Thoracic aorta (tissue), 2 donors: ENCODE results near the gene SAP30. TPM values are rescaled to one million over a fixed set of nuclear protein-coding genes. Genes with fewer than 3 reads are reported as not detected.

ENCODE experiments used
- ATAC-seq: fragments of 150-250 bp; one replicate; pipeline ENCODE4 v1.8.0; 2017; ENCODE audit warnings: low read depth; ENCODE audit not compliant: insufficient number of reproducible peaks, low FRiP score
- DNase-seq: peaks from one replicate; pipeline ENCODE4 v3.0.0-alpha.2; 2020; ENCODE audit warnings: low spot score
- H3K27ac ChIP-seq, 2 donors: fragments of 200-600 bp; sonication (generic); 1 replicate in 1 of 2; 2 replicates in 1 of 2; pipeline ENCODE4 v1.5.1; 2016; ENCODE audit warnings: mild to moderate bottlenecking in 2 of 2, moderate library complexity in 2 of 2
- H3K27me3 ChIP-seq: fragments of 200-600 bp; sonication (generic); replicated peaks from 2 replicates; pipeline ENCODE4 v1.6.0; 2016; ENCODE audit warnings: mild to moderate bottlenecking; ENCODE audit not compliant: insufficient read depth
- H3K36me3 ChIP-seq: fragments of 200-600 bp; sonication (generic); one replicate; pipeline ENCODE4 v1.5.1; 2016
- H3K4me1 ChIP-seq, 2 donors: fragments of 200-600 bp; sonication (generic); 1 replicate in 1 of 2; 2 replicates in 1 of 2; pipeline versions ENCODE4 v1.5.1 to v1.6.0; 2016; ENCODE audit warnings: low read depth in 2 of 2, mild to moderate bottlenecking in 1 of 2; ENCODE audit not compliant: control insufficient read depth in 1 of 2
- H3K4me3 ChIP-seq: fragments of 200-600 bp; sonication (generic); 2 replicates; pipeline ENCODE4 v1.5.1; 2016; ENCODE audit warnings: mild to moderate bottlenecking
- H3K9me3 ChIP-seq: fragments of 200-600 bp; sonication (generic); 2 replicates; pipeline ENCODE4 v1.5.1; 2016
- total RNA-seq, 2 donors: library from RNA; depleted of rRNA; stranded (reverse); fragments of >200 nt; gene quantifications; one replicate each; pipeline versions ENCODE4 v1.1.0 to v1.2.3, GENCODE V29; 2016
- TF ChIP-seq, protein P1 (sequence below): fragments of 200-600 bp; sonication (generic); IDR thresholded peaks from one replicate; pipeline ENCODE4 v1.5.1; 2019; ENCODE audit warnings: antibody characterized with exemption

SAP30 gene
- total RNA-seq, 2 donors from 2014 or later = 56.9 to 61.7 TPM

DNA sequence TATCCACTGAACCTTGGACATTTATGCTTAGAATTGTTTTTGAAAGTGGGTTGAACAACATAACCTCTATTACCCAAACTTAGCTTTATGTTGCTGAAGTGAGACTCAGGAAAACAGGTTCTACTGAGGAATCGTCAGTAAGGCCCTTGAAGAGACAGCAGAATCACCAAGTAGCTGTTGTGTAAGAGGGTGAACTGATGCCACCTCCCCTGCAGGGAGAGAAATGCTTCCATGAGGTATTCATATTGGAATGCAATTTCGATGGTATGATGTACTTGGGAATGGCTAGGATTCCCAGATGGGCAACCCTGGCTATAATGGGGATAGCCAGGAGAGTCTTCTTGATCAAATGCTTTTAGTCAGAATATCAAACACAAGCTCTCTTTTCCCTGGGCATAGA lies 32.3 kb downstream of the SAP30 start:
- ATAC-seq = no peak
- DNase-seq = no peak

DNA sequence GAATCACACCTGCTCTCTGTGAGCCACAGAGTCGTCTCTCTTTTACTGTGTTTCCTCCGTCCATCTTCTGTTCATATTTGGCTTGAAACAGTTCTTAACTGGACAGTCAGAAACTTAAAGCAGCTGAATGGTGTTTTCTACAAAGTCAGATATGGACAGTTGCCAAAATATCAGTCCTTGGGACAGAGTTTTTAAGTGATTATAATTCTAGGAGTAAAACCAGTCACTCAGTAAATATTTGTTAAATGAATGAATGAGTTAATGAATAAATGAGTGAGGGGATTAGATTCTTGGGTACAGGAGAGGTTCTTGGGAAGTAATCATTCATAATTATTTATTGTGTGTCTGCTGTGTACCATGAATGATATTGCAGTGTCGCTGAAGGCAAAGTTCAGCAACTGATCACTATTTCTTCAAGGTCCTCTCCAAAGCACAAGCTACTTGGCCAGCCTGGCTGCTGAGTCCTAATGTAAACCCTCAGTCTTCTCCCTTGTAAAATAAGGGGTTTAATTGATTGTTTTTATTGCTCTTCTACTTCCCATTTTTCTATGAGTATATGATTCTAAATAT lies 33.6 kb downstream of the SAP30 start:
- Histone ChIP-seq H3K4me1 (peaks cover 0 to 29% of the 10 kb centered on the region in 2 donors), H3K27me3 (no peaks in the 10 kb centered on the region), H3K9me3 (no peaks in the 10 kb centered on the region), H3K36me3 (no peaks in the 10 kb centered on the region), H3K4me3 (no peak overlapping the region), H3K27ac (peak overlapping the region; percentile 7 to 51)
- ATAC-seq (no peak), DNase-seq (no peak)
- TF ChIP-seq, protein P1, sequence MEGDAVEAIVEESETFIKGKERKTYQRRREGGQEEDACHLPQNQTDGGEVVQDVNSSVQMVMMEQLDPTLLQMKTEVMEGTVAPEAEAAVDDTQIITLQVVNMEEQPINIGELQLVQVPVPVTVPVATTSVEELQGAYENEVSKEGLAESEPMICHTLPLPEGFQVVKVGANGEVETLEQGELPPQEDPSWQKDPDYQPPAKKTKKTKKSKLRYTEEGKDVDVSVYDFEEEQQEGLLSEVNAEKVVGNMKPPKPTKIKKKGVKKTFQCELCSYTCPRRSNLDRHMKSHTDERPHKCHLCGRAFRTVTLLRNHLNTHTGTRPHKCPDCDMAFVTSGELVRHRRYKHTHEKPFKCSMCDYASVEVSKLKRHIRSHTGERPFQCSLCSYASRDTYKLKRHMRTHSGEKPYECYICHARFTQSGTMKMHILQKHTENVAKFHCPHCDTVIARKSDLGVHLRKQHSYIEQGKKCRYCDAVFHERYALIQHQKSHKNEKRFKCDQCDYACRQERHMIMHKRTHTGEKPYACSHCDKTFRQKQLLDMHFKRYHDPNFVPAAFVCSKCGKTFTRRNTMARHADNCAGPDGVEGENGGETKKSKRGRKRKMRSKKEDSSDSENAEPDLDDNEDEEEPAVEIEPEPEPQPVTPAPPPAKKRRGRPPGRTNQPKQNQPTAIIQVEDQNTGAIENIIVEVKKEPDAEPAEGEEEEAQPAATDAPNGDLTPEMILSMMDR = no peak

More for the DNA sequence above, 32.3 kb downstream of the SAP30 start:
- H3K27ac ChIP-seq = peak overlapping the region; percentile 29 to 51
- no peaks in the 10 kb centered on the region for H3K9me3 ChIP-seq
- no peak overlapping the region for H3K4me3 ChIP-seq
- H3K27me3 ChIP-seq = no peaks in the 10 kb centered on the region
- peaks cover 0 to 36% of the 10 kb centered on the region in 2 donors for H3K4me1 ChIP-seq
- TF ChIP-seq, protein P1 = no peak
- no peaks in the 10 kb centered on the region for H3K36me3 ChIP-seq

DNA sequence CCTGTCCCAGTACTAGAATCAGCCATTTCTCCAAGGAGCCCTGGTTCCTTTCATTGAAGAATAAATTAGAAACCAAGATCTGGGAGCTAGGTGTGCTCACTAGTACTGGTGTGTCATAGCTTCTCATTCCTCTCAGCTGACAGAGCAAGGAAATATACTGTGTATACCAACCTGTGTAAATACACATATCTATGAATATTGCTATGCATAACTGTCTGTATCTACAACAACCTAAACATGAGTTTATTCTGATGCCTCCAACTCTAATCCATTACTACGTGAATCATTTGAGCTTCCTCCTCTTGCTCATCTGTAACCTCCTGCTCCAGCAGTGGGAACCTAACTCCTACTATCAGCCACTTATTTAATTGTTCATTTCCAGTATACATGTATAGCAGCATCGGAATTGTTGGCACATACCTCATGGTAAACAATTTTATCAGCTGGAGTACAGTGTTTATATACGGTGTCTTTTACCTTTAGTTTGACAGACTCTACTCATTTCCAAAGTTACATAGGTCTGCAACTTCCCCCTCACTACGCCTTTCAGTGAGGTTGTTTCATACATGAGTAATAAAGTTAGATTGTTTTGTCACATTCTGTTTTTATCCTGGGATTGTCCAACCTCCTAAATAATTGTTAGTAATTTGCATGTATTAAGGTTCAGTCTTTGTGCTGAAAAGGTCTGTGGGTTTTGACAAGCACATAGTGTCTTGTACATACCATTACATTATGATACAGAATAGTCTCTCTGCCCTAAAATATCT lies 35.3 kb downstream of the SAP30 start:
- Histone ChIP-seq H3K27me3 (no peaks in the 10 kb centered on the region), H3K9me3 (no peaks in the 10 kb centered on the region), H3K4me3 (no peak overlapping the region), H3K27ac (no peak overlapping the region), H3K36me3 (no peaks in the 10 kb centered on the region), H3K4me1 (peaks cover 0 to 34% of the 10 kb centered on the region in 2 donors)
- ATAC-seq = no peak
- TF ChIP-seq, protein P1 = no peak
- DNase-seq = no peak

DNA sequence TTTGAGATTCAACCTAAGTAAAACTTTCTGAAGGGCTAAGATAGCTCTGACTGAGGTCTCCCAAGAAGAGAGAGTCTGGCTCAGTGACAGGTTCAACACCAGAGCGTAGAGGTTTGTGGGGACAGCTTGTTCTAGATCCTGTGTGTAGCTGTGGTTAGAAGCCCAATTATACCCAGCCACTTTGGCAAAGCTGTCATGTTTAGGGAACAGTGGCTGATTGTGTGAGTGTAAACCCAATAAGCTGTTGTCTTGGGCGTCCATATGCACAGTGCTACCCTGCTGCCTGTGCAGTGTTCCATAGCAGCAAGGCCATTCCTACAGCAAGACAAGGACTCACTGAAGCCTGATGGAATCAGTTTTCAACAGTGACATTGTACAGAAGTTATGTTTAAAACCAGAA lies 39.3 kb downstream of the SAP30 start:
- H3K27ac ChIP-seq = peak overlapping the region in 1 of 2 donors; percentile 32
- no peak overlapping the region for H3K4me3 ChIP-seq
- ATAC-seq (no peak), DNase-seq (no peak)
- no peaks in the 10 kb centered on the region for H3K9me3 ChIP-seq
- TF ChIP-seq, protein P1 = no peak
- H3K27me3 ChIP-seq = no peaks in the 10 kb centered on the region
- H3K4me1 ChIP-seq = peaks cover 0 to 15% of the 10 kb centered on the region in 2 donors
- H3K36me3 ChIP-seq = no peaks in the 10 kb centered on the region

DNA sequence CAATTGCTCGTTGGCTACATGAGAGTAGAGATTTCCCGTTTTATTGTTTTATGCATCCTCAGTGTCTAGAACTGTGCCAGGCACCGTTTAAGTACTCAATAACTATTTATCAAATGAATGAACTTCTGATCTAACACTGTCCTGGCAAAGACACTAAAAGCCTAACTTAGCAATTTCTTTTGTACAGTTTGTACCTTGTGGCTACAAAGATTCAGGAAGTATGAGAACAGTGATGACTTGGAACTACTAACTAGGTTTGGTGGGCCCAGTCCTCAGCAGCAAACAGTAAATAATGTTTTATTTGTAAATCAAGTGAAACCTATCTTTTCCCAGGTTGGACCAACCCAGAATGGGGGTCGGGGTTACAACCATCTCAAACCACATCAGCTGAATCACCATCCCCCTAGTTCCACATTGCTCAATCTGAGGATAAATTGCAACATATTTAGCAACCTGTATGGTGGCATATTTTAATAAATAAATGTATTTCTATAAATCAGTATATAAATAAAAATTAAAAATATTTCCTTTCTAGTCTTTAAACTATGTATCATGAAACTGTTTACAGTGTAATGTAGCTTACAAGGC lies 40.4 kb downstream of the SAP30 start:
- H3K4me1 ChIP-seq = peaks cover 0 to 15% of the 10 kb centered on the region in 2 donors
- no peak for ATAC-seq
- no peaks in the 10 kb centered on the region for H3K27me3 ChIP-seq
- DNase-seq = no peak
- no peaks in the 10 kb centered on the region for H3K9me3 ChIP-seq
- H3K4me3 ChIP-seq = no peak overlapping the region
- H3K27ac ChIP-seq = no peak overlapping the region
- TF ChIP-seq, protein P1 = no peak
- no peaks in the 10 kb centered on the region for H3K36me3 ChIP-seq
